OCI-LY3 (cell line): ENCODE data around the gene ERC2.

Experiments
- H2AFZ ChIP-seq: fragments of 200-600, 300-600 bp; shearing (Covaris generic); 2 replicates; pipeline ENCODE4 v1.6.0; 2014; ENCODE audit warnings: antibody characterized with exemption, low read depth, low read length
- H3K27ac ChIP-seq: fragments of 200-600, 300-600 bp; sonication (generic); 2 replicates; pipeline ENCODE4 v1.5.1; 2014; ENCODE audit warnings: mild to moderate bottlenecking, low read length, moderate library complexity, mixed read lengths
- H3K27me3 ChIP-seq: fragments of 200-600, 300-600 bp; sonication (generic); 2 replicates; pipeline ENCODE4 v1.6.1; 2014; ENCODE audit warnings: low read depth, low read length, mixed read lengths
- H3K36me3 ChIP-seq: fragments of 200-600, 300-600 bp; sonication (generic); replicated peaks from 2 replicates; pipeline ENCODE3; 2014; ENCODE audit warnings: low read depth, low read length, mixed read lengths
- H3K4me1 ChIP-seq: fragments of 300-600, 200-600 bp; sonication (generic); 2 replicates; pipeline ENCODE4 v1.6.1; 2014; ENCODE audit warnings: low read length, mixed read lengths
- H3K4me2 ChIP-seq: fragments of 200-600, 300-600 bp; sonication (generic); 2 replicates; pipeline ENCODE4 v1.6.1; 2014; ENCODE audit warnings: low read length, mixed read lengths
- H3K4me3 ChIP-seq: fragments of 300-600, 200-600 bp; sonication (generic); 2 replicates; pipeline ENCODE4 v1.5.1; 2014; ENCODE audit warnings: antibody characterized with exemption, mild to moderate bottlenecking, low read length, moderate library complexity
- H3K79me2 ChIP-seq: fragments of 300-600, 200-600 bp; shearing (Covaris generic); 2 replicates; pipeline ENCODE4 v1.6.1; 2014; ENCODE audit warnings: mild to moderate bottlenecking, low read length, mixed read lengths
- H3K9ac ChIP-seq: fragments of 300-600, 200-600 bp; shearing (Covaris generic); 2 replicates; pipeline ENCODE4 v1.6.0; 2014; ENCODE audit warnings: mild to moderate bottlenecking, low read length, moderate library complexity
- H3K9me3 ChIP-seq: fragments of 200-600, 300-600 bp; shearing (Covaris generic); 2 replicates; pipeline ENCODE4 v1.6.1; 2014; ENCODE audit warnings: low read length, mixed read lengths; ENCODE audit not compliant: insufficient read depth
- H4K20me1 ChIP-seq: fragments of 200-600, 300-600 bp; sonication (generic); 2 replicates; pipeline ENCODE4 v1.6.1; 2016; ENCODE audit warnings: low read length, mixed read lengths; ENCODE audit not compliant: insufficient read depth
- EZH2phosphoT487 ChIP-seq: fragments of 200-600 bp; shearing (Covaris generic); IDR thresholded peaks from 2 replicates; pipeline ENCODE4 v1.6.1; 2018; ENCODE audit warnings: antibody characterized with exemption, mixed run types, low read depth
- TF ChIP-seq, protein P1 (sequence below): fragments of 200-600, 300-600 bp; sonication (generic); IDR thresholded peaks from 2 replicates; pipeline ENCODE4 v1.5.1; 2014; ENCODE audit warnings: antibody characterized with exemption, low read length, low read depth

ERC2 gene

DNA sequence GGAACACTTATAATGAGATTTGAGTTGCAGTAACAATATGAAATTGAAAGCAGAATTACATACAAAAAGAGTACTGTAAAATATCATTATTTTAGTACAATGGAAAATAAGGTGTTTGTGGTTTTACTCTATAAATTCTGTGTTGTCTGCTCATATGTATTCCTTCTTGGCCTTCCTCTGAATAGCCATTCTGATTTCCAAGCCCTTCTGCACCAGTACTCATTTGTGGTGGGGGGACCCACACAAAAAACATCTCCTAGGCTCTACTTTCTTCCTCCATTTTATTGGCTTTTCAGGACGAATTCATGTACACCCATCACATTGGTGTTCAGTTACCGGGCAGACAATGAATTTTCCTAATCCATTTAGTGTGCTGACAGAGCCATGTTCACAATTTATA lies 338.2 kb downstream of the ERC2 start:
- Histone ChIP-seq H3K4me3 (no peak overlapping the region), H3K27me3 (peaks cover 47% of the 10 kb centered on the region), H3K36me3 (no peaks in the 10 kb centered on the region), H4K20me1 (no peaks in the 10 kb centered on the region), H3K79me2 (no peaks in the 10 kb centered on the region), H3K9ac (no peak overlapping the region), H3K4me2 (no peak overlapping the region), H2AFZ (no peak overlapping the region), H3K9me3 (no peaks in the 10 kb centered on the region), H3K27ac (no peak overlapping the region), H3K4me1 (no peaks in the 10 kb centered on the region)
- TF ChIP-seq, protein P1, sequence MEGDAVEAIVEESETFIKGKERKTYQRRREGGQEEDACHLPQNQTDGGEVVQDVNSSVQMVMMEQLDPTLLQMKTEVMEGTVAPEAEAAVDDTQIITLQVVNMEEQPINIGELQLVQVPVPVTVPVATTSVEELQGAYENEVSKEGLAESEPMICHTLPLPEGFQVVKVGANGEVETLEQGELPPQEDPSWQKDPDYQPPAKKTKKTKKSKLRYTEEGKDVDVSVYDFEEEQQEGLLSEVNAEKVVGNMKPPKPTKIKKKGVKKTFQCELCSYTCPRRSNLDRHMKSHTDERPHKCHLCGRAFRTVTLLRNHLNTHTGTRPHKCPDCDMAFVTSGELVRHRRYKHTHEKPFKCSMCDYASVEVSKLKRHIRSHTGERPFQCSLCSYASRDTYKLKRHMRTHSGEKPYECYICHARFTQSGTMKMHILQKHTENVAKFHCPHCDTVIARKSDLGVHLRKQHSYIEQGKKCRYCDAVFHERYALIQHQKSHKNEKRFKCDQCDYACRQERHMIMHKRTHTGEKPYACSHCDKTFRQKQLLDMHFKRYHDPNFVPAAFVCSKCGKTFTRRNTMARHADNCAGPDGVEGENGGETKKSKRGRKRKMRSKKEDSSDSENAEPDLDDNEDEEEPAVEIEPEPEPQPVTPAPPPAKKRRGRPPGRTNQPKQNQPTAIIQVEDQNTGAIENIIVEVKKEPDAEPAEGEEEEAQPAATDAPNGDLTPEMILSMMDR = no peak
- TF ChIP-seq EZH2phosphoT487 = no peak

DNA sequence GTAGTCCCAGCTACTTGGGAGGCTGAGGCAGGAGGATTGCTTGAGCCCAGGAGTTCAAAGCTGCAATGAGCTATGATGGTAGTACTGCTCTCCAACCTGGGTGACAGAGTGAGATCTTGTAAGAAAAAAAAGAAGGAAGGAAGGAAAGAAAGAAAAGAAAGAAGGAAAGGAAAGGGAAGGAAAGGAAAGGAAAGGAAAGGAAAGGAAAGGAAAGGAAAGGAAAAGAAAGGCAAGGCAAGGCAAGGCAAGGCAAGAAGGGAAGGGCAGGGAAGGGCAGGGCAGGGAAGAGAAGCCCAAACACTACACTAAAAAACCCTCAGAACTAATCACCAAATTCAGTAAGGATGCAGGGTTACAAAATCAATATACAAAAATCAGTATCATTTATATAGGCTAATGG lies 341.6 kb downstream of the ERC2 start:
- no peak for TF ChIP-seq EZH2phosphoT487
- TF ChIP-seq, protein P1 = no peak
- Histone ChIP-seq H3K4me1 (no peaks in the 10 kb centered on the region), H3K9me3 (no peaks in the 10 kb centered on the region), H3K4me3 (no peak overlapping the region), H3K4me2 (no peak overlapping the region), H2AFZ (no peak overlapping the region), H3K79me2 (no peaks in the 10 kb centered on the region), H4K20me1 (no peaks in the 10 kb centered on the region), H3K27me3 (peaks cover 29% of the 10 kb centered on the region), H3K27ac (no peak overlapping the region), H3K9ac (no peak overlapping the region), H3K36me3 (no peaks in the 10 kb centered on the region)

DNA sequence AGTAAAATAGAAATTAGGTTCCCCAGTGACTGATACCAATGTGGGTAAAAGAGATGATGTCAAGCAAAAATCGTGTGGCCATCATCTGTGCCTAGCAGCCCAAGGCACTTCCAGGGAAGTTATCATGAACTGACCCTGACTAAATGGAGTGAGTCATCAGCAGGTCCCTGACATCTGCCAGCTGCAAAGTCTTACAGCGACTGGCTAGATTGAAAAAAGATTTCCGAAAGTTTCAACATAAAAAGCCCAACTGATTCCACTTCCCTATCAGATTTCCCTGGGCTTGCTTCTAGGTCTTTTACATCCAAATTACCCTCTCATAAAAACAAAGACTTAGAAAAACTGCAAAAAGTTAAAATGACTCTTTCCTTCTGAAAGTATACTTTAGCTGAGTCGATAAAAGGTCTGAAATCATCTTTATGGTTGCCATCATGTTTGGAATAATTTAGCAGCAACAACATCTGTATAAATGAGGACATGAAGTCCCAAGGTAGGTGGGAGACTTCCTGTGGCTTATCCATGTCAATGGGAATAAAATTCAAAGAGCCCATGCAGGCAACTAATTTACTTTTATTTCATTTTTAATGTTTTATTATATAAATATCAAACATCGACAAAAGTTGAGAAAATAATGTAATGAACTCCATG lies 342.8 kb downstream of the ERC2 start:
- Histone ChIP-seq H3K79me2 (no peaks in the 10 kb centered on the region), H3K9me3 (no peaks in the 10 kb centered on the region), H2AFZ (no peak overlapping the region), H4K20me1 (no peaks in the 10 kb centered on the region), H3K4me1 (no peaks in the 10 kb centered on the region), H3K36me3 (no peaks in the 10 kb centered on the region), H3K27ac (no peak overlapping the region), H3K4me3 (no peak overlapping the region), H3K9ac (no peak overlapping the region), H3K4me2 (no peak overlapping the region), H3K27me3 (peaks cover 18% of the 10 kb centered on the region)
- TF ChIP-seq, protein P1 = no peak
- no peak for TF ChIP-seq EZH2phosphoT487

DNA sequence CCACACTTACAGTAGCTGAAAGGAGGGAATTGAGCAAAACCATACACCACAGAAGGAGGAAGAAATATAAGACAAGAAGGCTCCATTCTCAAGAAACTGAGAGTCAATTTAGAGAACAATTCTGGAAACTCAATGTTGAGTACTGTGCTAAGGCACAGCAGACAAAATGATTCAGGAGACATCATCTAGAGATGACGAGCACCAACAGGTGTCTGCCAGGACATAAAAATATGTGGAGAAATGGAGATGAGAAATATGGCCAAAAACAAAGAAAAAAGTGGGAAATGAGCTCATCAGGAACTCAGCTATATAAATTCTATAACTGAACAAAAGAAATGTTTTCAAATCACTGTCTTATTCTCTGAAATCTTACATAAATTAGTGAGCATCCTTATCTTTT lies 343.7 kb downstream of the ERC2 start:
- Histone ChIP-seq H3K79me2 (no peaks in the 10 kb centered on the region), H3K4me3 (no peak overlapping the region), H3K9me3 (no peaks in the 10 kb centered on the region), H3K36me3 (no peaks in the 10 kb centered on the region), H2AFZ (no peak overlapping the region), H4K20me1 (no peaks in the 10 kb centered on the region), H3K27ac (no peak overlapping the region), H3K4me2 (no peak overlapping the region), H3K27me3 (peaks cover 8% of the 10 kb centered on the region), H3K4me1 (no peaks in the 10 kb centered on the region), H3K9ac (no peak overlapping the region)
- TF ChIP-seq EZH2phosphoT487 = no peak
- TF ChIP-seq, protein P1 = no peak
